Type B pancreatic cell (in vitro differentiated cells): Measurements from ENCODE around the gene SIRT5. TPM values are rescaled to one million over a fixed set of nuclear protein-coding genes. Genes with fewer than 3 reads are reported as not detected.

Source experiments
- DNase-seq: peaks from one replicate; pipeline ENCODE4 v3.0.0; 2021; ENCODE audit warnings: mixed read lengths; ENCODE audit not compliant: unreplicated experiment; ENCODE audit errors: extremely low spot score
- H3K27ac Mint-ChIP-seq: 2 replicates; pipeline ENCODE4 v1.8.0; 2021; ENCODE audit warnings: mild to moderate bottlenecking, mixed read lengths
- H3K27me3 Mint-ChIP-seq: 2 replicates; pipeline ENCODE4 v1.8.0; 2021; ENCODE audit warnings: mixed read lengths
- H3K36me3 Mint-ChIP-seq: 2 replicates; pipeline ENCODE4 v1.8.0; 2021; ENCODE audit warnings: mixed read lengths
- H3K4me1 Mint-ChIP-seq: one replicate; pipeline ENCODE4 v1.8.0; 2021; ENCODE audit warnings: mixed read lengths; ENCODE audit not compliant: unreplicated experiment
- H3K4me3 Mint-ChIP-seq: 2 replicates; pipeline ENCODE4 v1.8.0; 2021; ENCODE audit warnings: mild to moderate bottlenecking, mixed read lengths
- H3K9me3 Mint-ChIP-seq: 2 replicates; pipeline ENCODE4 v1.8.0; 2021; ENCODE audit warnings: mixed read lengths
- total RNA-seq: library from RNA; stranded (reverse); gene quantifications from 2 replicates; pipeline ENCODE4 v1.2.1, GENCODE V29; 2021; ENCODE audit warnings: low replicate concordance
- TF ChIP-seq, protein P1 (sequence below): fragments of 200-600 bp; sonication (generic); conservative IDR thresholded peaks from 2 replicates; pipeline ENCODE4 v1.5.0; 2021; ENCODE audit warnings: antibody characterized with exemption, mild to moderate bottlenecking

The SIRT5 gene
- total RNA-seq, 1 donor from 2014 or later, result 15.3 TPM

DNA sequence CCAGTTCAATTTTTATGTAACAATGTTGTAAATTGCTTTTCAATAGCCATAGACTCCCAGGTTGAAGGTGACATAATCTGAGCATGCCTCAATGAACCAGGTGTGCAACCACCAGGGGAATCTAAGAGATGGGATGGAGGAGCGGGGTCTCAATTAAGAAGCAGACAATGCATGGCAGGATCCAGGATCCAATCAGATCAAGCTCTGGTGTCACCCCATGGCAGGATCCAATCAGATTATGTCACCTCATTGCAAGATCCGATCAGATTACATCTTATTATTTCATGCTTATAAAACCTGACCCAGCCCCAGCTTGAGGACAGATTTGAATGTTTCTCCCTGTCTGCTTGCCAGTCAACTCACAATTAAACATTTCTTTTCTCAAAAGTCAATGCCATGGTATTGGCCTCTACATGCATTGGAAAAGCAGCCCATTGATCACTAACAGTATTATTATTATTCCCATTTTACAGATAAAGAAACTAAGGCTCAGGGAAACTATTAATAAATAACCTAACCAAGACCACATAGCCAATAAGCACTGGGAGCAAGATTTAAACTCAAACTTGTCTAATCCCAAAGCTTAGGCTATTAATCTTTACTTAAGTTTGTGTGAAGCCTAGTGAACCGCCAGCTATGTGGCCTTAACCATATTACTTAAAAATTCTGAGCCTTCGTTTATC lies 14.3 kb upstream of the SIRT5 start:
- TF ChIP-seq, protein P1, sequence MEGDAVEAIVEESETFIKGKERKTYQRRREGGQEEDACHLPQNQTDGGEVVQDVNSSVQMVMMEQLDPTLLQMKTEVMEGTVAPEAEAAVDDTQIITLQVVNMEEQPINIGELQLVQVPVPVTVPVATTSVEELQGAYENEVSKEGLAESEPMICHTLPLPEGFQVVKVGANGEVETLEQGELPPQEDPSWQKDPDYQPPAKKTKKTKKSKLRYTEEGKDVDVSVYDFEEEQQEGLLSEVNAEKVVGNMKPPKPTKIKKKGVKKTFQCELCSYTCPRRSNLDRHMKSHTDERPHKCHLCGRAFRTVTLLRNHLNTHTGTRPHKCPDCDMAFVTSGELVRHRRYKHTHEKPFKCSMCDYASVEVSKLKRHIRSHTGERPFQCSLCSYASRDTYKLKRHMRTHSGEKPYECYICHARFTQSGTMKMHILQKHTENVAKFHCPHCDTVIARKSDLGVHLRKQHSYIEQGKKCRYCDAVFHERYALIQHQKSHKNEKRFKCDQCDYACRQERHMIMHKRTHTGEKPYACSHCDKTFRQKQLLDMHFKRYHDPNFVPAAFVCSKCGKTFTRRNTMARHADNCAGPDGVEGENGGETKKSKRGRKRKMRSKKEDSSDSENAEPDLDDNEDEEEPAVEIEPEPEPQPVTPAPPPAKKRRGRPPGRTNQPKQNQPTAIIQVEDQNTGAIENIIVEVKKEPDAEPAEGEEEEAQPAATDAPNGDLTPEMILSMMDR, result no peak
- peaks cover 4% of the 10 kb centered on the region for H3K9me3 Mint-ChIP-seq
- H3K4me1 Mint-ChIP-seq, result peaks cover 16% of the 10 kb centered on the region
- DNase-seq, result no peak
- H3K27me3 Mint-ChIP-seq, result peaks cover under 1% of the 10 kb centered on the region
- no peak overlapping the region for H3K4me3 Mint-ChIP-seq
- H3K27ac Mint-ChIP-seq, result no peak overlapping the region
- no peaks in the 10 kb centered on the region for H3K36me3 Mint-ChIP-seq

- Mint-ChIP-seq H3K27ac (no peak overlapping the region), H3K4me3 (no peak overlapping the region), H3K9me3 (peaks cover 4% of the 10 kb centered on the region), H3K36me3 (no peaks in the 10 kb centered on the region), H3K27me3 (no peaks in the 10 kb centered on the region), H3K4me1 (peaks cover 11% of the 10 kb centered on the region)
- DNase-seq, result no peak
- TF ChIP-seq, protein P1, result no peak
Observed at GRCh38 chr6:13560651-13561044, 13.8 kb upstream of the SIRT5 start.

- H3K36me3 Mint-ChIP-seq, result no peaks in the 10 kb centered on the region
- H3K27ac Mint-ChIP-seq, result no peak overlapping the region
- H3K27me3 Mint-ChIP-seq, result no peaks in the 10 kb centered on the region
- peaks cover 10% of the 10 kb centered on the region for H3K4me1 Mint-ChIP-seq
- TF ChIP-seq, protein P1, result no peak
- peaks cover 4% of the 10 kb centered on the region for H3K9me3 Mint-ChIP-seq
- no peak for DNase-seq
- H3K4me3 Mint-ChIP-seq, result no peak overlapping the region
Observed at GRCh38 chr6:13561624-13562267, 12.7 kb upstream of the SIRT5 start.

- Mint-ChIP-seq H3K27ac (no peak overlapping the region), H3K36me3 (no peaks in the 10 kb centered on the region), H3K9me3 (peaks cover 4% of the 10 kb centered on the region), H3K4me1 (peaks cover 10% of the 10 kb centered on the region), H3K4me3 (no peak overlapping the region), H3K27me3 (no peaks in the 10 kb centered on the region)
- DNase-seq, result no peak
- TF ChIP-seq, protein P1, result no peak
Observed at GRCh38 chr6:13563009-13563408, 11.4 kb upstream of the SIRT5 start.

DNA sequence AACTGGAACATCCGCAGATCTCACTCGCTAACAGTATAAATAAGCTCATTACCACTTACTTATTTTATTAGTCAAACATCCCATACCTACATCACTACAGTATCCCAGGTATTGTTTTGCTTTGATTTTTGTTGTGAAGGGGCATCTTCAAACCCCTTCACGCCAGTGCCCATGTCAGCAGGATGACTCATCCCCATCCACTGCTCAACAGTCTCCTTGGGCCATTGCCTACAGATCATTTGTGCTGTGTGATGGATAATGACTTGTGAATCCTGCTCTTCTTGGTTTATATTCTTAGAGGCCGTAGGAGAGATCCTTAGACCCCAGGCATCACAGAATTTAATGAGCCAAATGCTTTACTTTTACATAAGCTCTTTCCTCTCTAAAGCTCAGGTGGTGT lies 8.5 kb upstream of the SIRT5 start:
- DNase-seq, result no peak
- peaks cover 3% of the 10 kb centered on the region for H3K27me3 Mint-ChIP-seq
- no peak overlapping the region for H3K4me3 Mint-ChIP-seq
- H3K27ac Mint-ChIP-seq, result no peak overlapping the region
- TF ChIP-seq, protein P1, result no peak
- H3K36me3 Mint-ChIP-seq, result no peaks in the 10 kb centered on the region
- H3K9me3 Mint-ChIP-seq, result no peaks in the 10 kb centered on the region
- H3K4me1 Mint-ChIP-seq, result no peaks in the 10 kb centered on the region
